Neuronal stem cell (in vitro differentiated cells): Measurements from ENCODE around the gene MYL5.

Experiments used
- DNase-seq: peaks from one replicate; pipeline ENCODE4 v3.0.0-alpha.2; 2013; ENCODE audit warnings: low spot score
- H2AFZ ChIP-seq: one replicate; pipeline ENCODE4 v1.6.1; 2013; ENCODE audit warnings: mild to moderate bottlenecking, low read length, inconsistent platforms
- H2AK5ac ChIP-seq: 2 replicates; pipeline ENCODE4 v1.6.1; 2013; ENCODE audit warnings: low read depth, mild to moderate bottlenecking, inconsistent platforms, low read length, moderate library complexity, mixed read lengths
- H2BK120ac ChIP-seq: 2 replicates; pipeline ENCODE4 v1.6.1; 2013; ENCODE audit warnings: low read depth, mild to moderate bottlenecking, inconsistent platforms, low read length, moderate library complexity, mixed read lengths
- H2BK12ac ChIP-seq: one replicate; pipeline ENCODE4 v1.6.1; 2013; ENCODE audit warnings: low read length, inconsistent platforms
- H2BK15ac ChIP-seq: 2 replicates; pipeline ENCODE4 v1.6.1; 2013; ENCODE audit warnings: mild to moderate bottlenecking, low read length, inconsistent platforms, mixed read lengths
- H2BK5ac ChIP-seq: one replicate; pipeline ENCODE4 v1.6.1; 2013; ENCODE audit warnings: inconsistent platforms, mild to moderate bottlenecking, low read length, moderate library complexity
- H3K14ac ChIP-seq: one replicate; pipeline ENCODE4 v1.6.1; 2013; ENCODE audit warnings: low read length, inconsistent platforms
- H3K18ac ChIP-seq: 2 replicates; pipeline ENCODE4 v1.6.1; 2013; ENCODE audit warnings: low read length, inconsistent platforms
- H3K23ac ChIP-seq: 2 replicates; pipeline ENCODE4 v1.6.1; 2013; ENCODE audit warnings: low read depth, mild to moderate bottlenecking, mixed read lengths, low read length, inconsistent platforms; ENCODE audit not compliant: poor library complexity
- H3K27ac ChIP-seq: replicated peaks from 3 replicates; pipeline ENCODE4 v1.5.1; 2013; ENCODE audit warnings: low read length, inconsistent platforms
- H3K27me3 ChIP-seq, 3 experiments: 2 replicates each; pipeline ENCODE4 v1.6.1; 2013; ENCODE audit warnings: low read length in 3 of 3, mild to moderate bottlenecking in 2 of 3, inconsistent platforms in 1 of 3, low read depth in 1 of 3, mixed read lengths in 1 of 3, moderate library complexity in 1 of 3; ENCODE audit not compliant: control insufficient read depth in 3 of 3, insufficient read depth in 3 of 3
- H3K36me3 ChIP-seq, 2 donors: replicated peaks in 1 of 2; 2 replicates each; pipeline ENCODE4 v1.6.1; 2013; ENCODE audit warnings: low read length in 2 of 2; ENCODE audit not compliant: control insufficient read depth in 2 of 2, insufficient read depth in 2 of 2
- H3K4ac ChIP-seq: 2 replicates; pipeline ENCODE4 v1.6.1; 2013; ENCODE audit warnings: inconsistent platforms, mild to moderate bottlenecking, low read length, moderate library complexity
- H3K4me1 ChIP-seq, 2 donors: 1 replicate in 1 of 2; 2 replicates in 1 of 2; pipeline ENCODE4 v1.6.1; 2013; ENCODE audit warnings: low read length in 2 of 2, low read depth in 1 of 2; ENCODE audit not compliant: control insufficient read depth in 2 of 2, insufficient read depth in 1 of 2
- H3K4me2 ChIP-seq: one replicate; pipeline ENCODE4 v1.6.1; 2013; ENCODE audit warnings: mild to moderate bottlenecking, low read length, inconsistent platforms; ENCODE audit not compliant: insufficient read depth, poor library complexity, severe bottlenecking
- H3K4me3 ChIP-seq, 2 donors: 2 replicates each; pipeline ENCODE4 v1.5.1; 2013; ENCODE audit warnings: low read length in 2 of 2, mild to moderate bottlenecking in 2 of 2, inconsistent platforms in 1 of 2, moderate library complexity in 1 of 2
- H3K79me1 ChIP-seq: one replicate; pipeline ENCODE4 v1.6.1; 2013; ENCODE audit warnings: low read depth, mild to moderate bottlenecking, inconsistent platforms, low read length, moderate library complexity
- H3K9ac ChIP-seq: one replicate; pipeline ENCODE4 v1.6.1; 2013; ENCODE audit warnings: mild to moderate bottlenecking, low read depth, low read length, inconsistent platforms; ENCODE audit not compliant: poor library complexity
- H3K9me3 ChIP-seq, 2 donors: replicated peaks in 1 of 2; 2 replicates each; pipeline versions ENCODE3 to v1.6.1; 2013; ENCODE audit warnings: low read length in 2 of 2, mild to moderate bottlenecking in 2 of 2, inconsistent platforms in 1 of 2, low read depth in 1 of 2, mixed read lengths in 1 of 2, moderate library complexity in 1 of 2; ENCODE audit not compliant: control insufficient read depth in 2 of 2, insufficient read depth in 1 of 2
- H4K8ac ChIP-seq: one replicate; pipeline ENCODE4 v1.6.1; 2013; ENCODE audit warnings: low read depth, mild to moderate bottlenecking, inconsistent platforms, low read length, moderate library complexity
- H4K91ac ChIP-seq: one replicate; pipeline ENCODE4 v1.6.1; 2013; ENCODE audit warnings: low read length, low read depth, mild to moderate bottlenecking, inconsistent platforms; ENCODE audit not compliant: poor library complexity
- WGBS, 2 donors: extraction: QIAGEN DNeasy Blood & Tissue Kit; methylation state at CpG; one replicate each; pipeline ENCODE4 v1.1.7; 2013; ENCODE audit warnings: missing lambda C conversion rate in 2 of 2, mixed read lengths in 1 of 2; ENCODE audit not compliant: insufficient read length in 2 of 2, insufficient replicate concordance in 1 of 2; ENCODE audit errors: extremely low coverage in 2 of 2; 5-methylcytosine and 5-hydroxymethylcytosine counted together

MYL5 gene

DNA sequence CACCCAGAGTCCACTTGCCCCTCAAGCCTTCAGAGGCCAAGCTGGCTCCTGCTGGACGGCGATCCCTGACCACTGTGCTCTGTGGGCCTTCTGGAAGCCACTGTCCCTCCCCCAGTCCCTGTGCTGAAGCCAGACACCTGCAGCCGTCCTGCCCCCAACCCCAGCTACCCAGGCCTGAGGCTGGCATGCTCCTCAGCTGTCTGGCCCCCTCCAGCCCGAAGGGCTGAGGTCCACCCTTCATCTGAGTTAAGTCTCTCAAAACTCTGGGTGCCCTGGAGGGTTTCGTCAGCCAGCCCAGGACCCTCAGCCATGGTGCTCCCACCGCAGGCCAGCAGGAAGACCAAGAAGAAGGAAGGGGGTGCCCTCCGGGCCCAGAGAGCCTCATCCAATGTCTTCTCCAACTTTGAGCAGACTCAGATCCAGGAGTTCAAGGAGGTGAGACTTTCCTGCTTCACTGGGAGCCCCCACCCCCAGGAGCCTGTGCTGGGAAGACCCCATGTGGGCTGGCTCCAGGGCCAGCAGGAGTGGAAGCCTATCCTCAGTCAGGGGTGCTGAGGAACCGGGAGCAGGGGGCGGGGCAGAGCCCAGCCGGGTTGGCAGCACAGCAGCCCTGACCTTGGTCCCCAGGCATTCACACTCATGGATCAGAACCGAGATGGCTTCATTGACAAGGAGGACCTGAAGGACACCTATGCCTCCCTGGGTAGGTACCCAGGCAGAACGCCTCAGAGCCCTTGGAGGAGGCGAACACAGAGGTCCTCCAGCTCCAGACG is 4.2 kb downstream of the MYL5 start:
- Histone ChIP-seq H3K4me1 (peaks cover 11% of the 10 kb centered on the region in 2 donors), H2AFZ (no peak overlapping the region), H3K4ac (no peak overlapping the region), H3K23ac (peak overlapping the region; percentile 98), H3K9ac (peak overlapping the region; percentile 70), H3K4me3 (no peak overlapping the region), H2BK15ac (peak overlapping the region; percentile 92), H3K9me3 (no peaks in the 10 kb centered on the region), H3K18ac (no peak overlapping the region), H2BK120ac (no peak overlapping the region), H2BK5ac (no peak overlapping the region), H2AK5ac (peak overlapping the region; percentile 99), H2BK12ac (no peak overlapping the region), H3K27me3 (peaks cover 0 to 9% (median 2%) of the 10 kb centered on the region in 3 experiments), H3K4me2 (no peak overlapping the region), H3K79me1 (peaks cover 5% of the 10 kb centered on the region), H3K36me3 (no peaks in the 10 kb centered on the region), H4K91ac (no peak overlapping the region), H3K27ac (no peak overlapping the region), H4K8ac (no peak overlapping the region), H3K14ac (no peak overlapping the region)
- WGBS, 2 donors: no CpG with 5 or more reads among the region's 14 CpGs
- DNase-seq: no peak

DNA sequence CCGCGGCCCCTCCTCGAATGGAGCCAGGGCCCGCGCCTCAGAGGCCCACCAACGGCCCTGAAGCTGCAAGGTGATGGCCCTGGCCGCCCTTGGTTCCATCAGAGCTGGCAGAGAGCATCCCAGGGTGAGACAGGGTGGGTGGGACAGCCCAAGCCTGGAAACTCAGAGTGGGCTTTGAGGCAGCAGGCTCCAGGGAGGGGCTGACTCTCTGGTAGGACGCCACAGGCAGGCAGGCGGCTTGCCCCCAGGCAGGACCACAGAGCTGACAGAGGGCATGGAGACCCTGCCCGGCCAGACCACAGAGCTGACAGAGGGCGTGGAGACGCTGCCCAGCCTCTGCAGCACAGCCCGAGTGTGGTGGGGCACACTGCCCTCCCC is 4.8 kb downstream of the MYL5 start:
- H3K14ac ChIP-seq: no peak overlapping the region
- H2AK5ac ChIP-seq: peak overlapping the region; percentile 99
- no peak overlapping the region for H4K8ac ChIP-seq
- H4K91ac ChIP-seq: no peak overlapping the region
- no peak overlapping the region for H2BK5ac ChIP-seq
- H2AFZ ChIP-seq: no peak overlapping the region
- H3K36me3 ChIP-seq: no peaks in the 10 kb centered on the region
- no peak overlapping the region for H2BK120ac ChIP-seq
- H3K27ac ChIP-seq: no peak overlapping the region
- H3K4ac ChIP-seq: no peak overlapping the region
- peaks cover 0 to 9% (median 2%) of the 10 kb centered on the region in 3 experiments for H3K27me3 ChIP-seq
- no peak overlapping the region for H3K4me2 ChIP-seq
- H3K79me1 ChIP-seq: peaks cover 4% of the 10 kb centered on the region
- peak overlapping the region; percentile 3 for H3K9ac ChIP-seq
- no CpG with 5 or more reads among the region's 13 CpGs for WGBS, 2 donors
- peaks cover 11 to 13% of the 10 kb centered on the region in 2 donors for H3K4me1 ChIP-seq
- peak overlapping the region; percentile 91 for H3K23ac ChIP-seq
- H2BK15ac ChIP-seq: peak overlapping the region; percentile 92
- no peak overlapping the region for H2BK12ac ChIP-seq
- no peak for DNase-seq
- H3K4me3 ChIP-seq: no peak overlapping the region
- H3K18ac ChIP-seq: peak overlapping the region; percentile 57
- no peaks in the 10 kb centered on the region for H3K9me3 ChIP-seq

DNA sequence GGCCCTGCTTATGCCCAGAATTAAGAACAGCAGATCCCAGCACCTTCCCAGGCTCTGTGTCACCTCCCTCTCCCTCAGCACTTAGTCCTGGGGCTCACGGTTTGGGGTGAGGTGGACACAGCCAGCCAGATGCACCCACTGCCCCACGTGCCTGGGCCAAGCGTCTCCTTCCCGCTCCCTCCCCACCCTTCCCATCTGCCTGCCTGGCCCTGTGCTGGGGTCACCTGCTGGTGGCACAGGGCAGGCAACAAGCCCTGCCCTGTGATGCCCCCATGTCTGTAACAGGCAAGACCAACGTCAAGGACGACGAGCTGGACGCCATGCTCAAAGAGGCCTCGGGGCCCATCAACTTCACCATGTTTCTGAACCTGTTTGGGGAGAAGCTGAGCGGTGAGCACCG is 5.3 kb downstream of the MYL5 start:
- H3K27ac ChIP-seq: no peak overlapping the region
- H3K9me3 ChIP-seq: no peaks in the 10 kb centered on the region
- peak overlapping the region; percentile 57 for H3K18ac ChIP-seq
- H2BK12ac ChIP-seq: peak overlapping the region; percentile 63
- no peak for DNase-seq
- no peak overlapping the region for H4K91ac ChIP-seq
- H2BK120ac ChIP-seq: no peak overlapping the region
- H3K9ac ChIP-seq: no peak overlapping the region
- no peak overlapping the region for H3K4me3 ChIP-seq
- no peak overlapping the region for H4K8ac ChIP-seq
- no peaks in the 10 kb centered on the region for H3K36me3 ChIP-seq
- no peak overlapping the region for H3K4ac ChIP-seq
- H2BK5ac ChIP-seq: peak overlapping the region; percentile 82
- H3K4me2 ChIP-seq: no peak overlapping the region
- no peak overlapping the region for H2AFZ ChIP-seq
- no peak overlapping the region for H3K23ac ChIP-seq
- no CpG with 5 or more reads among the region's 11 CpGs for WGBS, 2 donors
- H3K4me1 ChIP-seq: peaks cover 11 to 15% of the 10 kb centered on the region in 2 donors
- peaks cover 0 to 9% (median 2%) of the 10 kb centered on the region in 3 experiments for H3K27me3 ChIP-seq
- H2BK15ac ChIP-seq: peak overlapping the region; percentile 92
- H3K79me1 ChIP-seq: peaks cover 4% of the 10 kb centered on the region
- H3K14ac ChIP-seq: no peak overlapping the region
- H2AK5ac ChIP-seq: peak overlapping the region; percentile 99

DNA sequence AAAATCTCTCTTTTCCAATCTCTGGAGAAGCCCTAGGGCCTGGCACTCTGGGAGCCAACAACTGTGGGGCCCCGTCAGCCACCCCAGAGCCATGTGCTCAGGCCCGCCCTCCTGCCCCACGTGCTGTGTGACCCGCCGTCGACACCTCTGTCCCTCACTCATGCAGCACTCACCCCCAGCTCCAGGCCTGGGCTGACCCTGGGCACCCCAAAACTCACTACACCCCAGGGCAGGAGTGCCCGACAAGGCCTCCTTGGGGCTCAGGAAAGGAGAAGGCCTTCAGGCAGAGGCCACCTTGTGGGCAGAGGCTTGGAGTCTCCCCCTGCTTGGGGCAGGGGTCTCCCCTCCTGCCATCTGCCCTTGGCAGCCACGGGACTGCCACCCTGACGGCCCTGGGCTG is 5.7 kb downstream of the MYL5 start:
- Histone ChIP-seq H2BK15ac (peak overlapping the region; percentile 78), H3K79me1 (peaks cover 6% of the 10 kb centered on the region), H3K4me3 (no peak overlapping the region), H2AK5ac (peak overlapping the region; percentile 99), H3K23ac (no peak overlapping the region), H3K4ac (no peak overlapping the region), H2BK12ac (no peak overlapping the region), H3K27me3 (peaks cover 0 to 9% (median 2%) of the 10 kb centered on the region in 3 experiments), H2AFZ (no peak overlapping the region), H3K18ac (peak overlapping the region; percentile 91), H3K14ac (no peak overlapping the region), H2BK120ac (no peak overlapping the region), H2BK5ac (peak overlapping the region; percentile 82), H3K27ac (no peak overlapping the region), H4K91ac (no peak overlapping the region), H3K9ac (peak overlapping the region; percentile 24), H3K4me1 (peaks cover 9 to 12% of the 10 kb centered on the region in 2 donors), H3K4me2 (no peak overlapping the region), H3K9me3 (no peaks in the 10 kb centered on the region), H3K36me3 (no peaks in the 10 kb centered on the region), H4K8ac (no peak overlapping the region)
- no CpG with 5 or more reads among the region's 9 CpGs for WGBS, 2 donors
- DNase-seq: no peak
